Measurements from ENCODE around the gene NUP98.

- TF ChIP-seq CTCF (IDR thresholded peaks at IDR 0.05; ENCODE audit: extremely low read depth in 1 of 2, insufficient read depth in 1 of 2, low read depth in 1 of 2, low read length in 2 of 2): no peak
- TF ChIP-seq POLR2AphosphoS5 (IDR thresholded peaks at IDR 0.05; ENCODE audit: insufficient read depth, low read depth, low read length): no peak
- no peak for TF ChIP-seq MAX (IDR thresholded peaks at IDR 0.05; ENCODE audit: insufficient read depth, insufficient read length)
- no peak for TF ChIP-seq EZH2 (IDR thresholded peaks at IDR 0.05; ENCODE audit: borderline replicate concordance, low read depth, low read length, severe bottlenecking)
- TF ChIP-seq POLR2A (IDR thresholded peaks at IDR 0.05; ENCODE audit: low read depth, low read length): no peak
- no peak for TF ChIP-seq GATA2 (IDR thresholded peaks at IDR 0.05; ENCODE audit: insufficient read depth, insufficient read length, low read depth, low read length)
- no peak for TF ChIP-seq JUN (IDR thresholded peaks at IDR 0.05; ENCODE audit: borderline replicate concordance, insufficient read depth, insufficient read length, low read depth)
- no peak for TF ChIP-seq MYC (IDR thresholded peaks at IDR 0.05; ENCODE audit: low read depth, low read length)
- TF ChIP-seq FOS (IDR thresholded peaks at IDR 0.05; ENCODE audit: borderline replicate concordance, insufficient read depth, low read length): no peak
Observed at GRCh38 chr11:3644817-3645235, 152.5 kb downstream of the NUP98 start, which contains the start of gene ART1.

Measured in endothelial cell of umbilical vein (primary cell).